Muscle of leg (tissue), 11 donors: ENCODE data around the gene ZDHHC15. TPM values are rescaled to one million over a fixed set of nuclear protein-coding genes. Genes with fewer than 3 reads are reported as not detected.
"Not testable (repeated sequence)": the region's sequence is repeated elsewhere in the genome, so short reads cannot be mapped to it uniquely, and the experiment has no call there.

Source experiments
- DNase-seq: peaks from one replicate; pipeline ENCODE4 v3.0.0; 2013
- H3K27ac ChIP-seq: one replicate; pipeline ENCODE4 v1.5.1; 2013; ENCODE audit warnings: mild to moderate bottlenecking, low read length, control low read depth
- H3K27me3 ChIP-seq: one replicate; pipeline ENCODE4 v1.6.1; 2013; ENCODE audit warnings: low read length; ENCODE audit not compliant: control insufficient read depth, insufficient read depth
- H3K36me3 ChIP-seq: one replicate; pipeline ENCODE4 v1.6.1; 2013; ENCODE audit warnings: low read length; ENCODE audit not compliant: control insufficient read depth, insufficient read depth
- H3K4me1 ChIP-seq: one replicate; pipeline ENCODE4 v1.6.1; 2013; ENCODE audit warnings: low read length; ENCODE audit not compliant: control insufficient read depth, insufficient read depth
- H3K4me3 ChIP-seq: one replicate; pipeline ENCODE4 v1.5.1; 2013; ENCODE audit warnings: low read length, control low read depth
- H3K9me3 ChIP-seq: replicated peaks from 2 replicates; pipeline ENCODE4 v1.6.1; 2013; ENCODE audit warnings: low read depth, low read length; ENCODE audit not compliant: control insufficient read depth
- WGBS: methylation state at CpG from one replicate; pipeline ENCODE4 v1.1.5; 2013; ENCODE audit warnings: missing lambda C conversion rate; ENCODE audit not compliant: insufficient coverage; 5-methylcytosine and 5-hydroxymethylcytosine counted together
- polyA plus RNA-seq, 8 donors: library from polyadenylated mRNA; unstranded; fragments of 120-200 nt; gene quantifications; one replicate each; pipeline versions ENCODE4 v1.2.1 to v1.2.3, GENCODE V29; 2013; ENCODE audit warnings: inconsistent platforms in 1 of 8, low replicate concordance in 1 of 8; ENCODE audit not compliant: insufficient read length in 8 of 8, insufficient read depth in 1 of 8
- total RNA-seq: library from RNA; stranded (reverse); fragments of 120-200 nt; gene quantifications from one replicate; pipeline ENCODE4 v1.2.4, GENCODE V29; 2013

ZDHHC15 gene
- total and polyA plus RNA-seq, 9 donors: 2.8 to 5.3 (median 4.1) TPM

DNA sequence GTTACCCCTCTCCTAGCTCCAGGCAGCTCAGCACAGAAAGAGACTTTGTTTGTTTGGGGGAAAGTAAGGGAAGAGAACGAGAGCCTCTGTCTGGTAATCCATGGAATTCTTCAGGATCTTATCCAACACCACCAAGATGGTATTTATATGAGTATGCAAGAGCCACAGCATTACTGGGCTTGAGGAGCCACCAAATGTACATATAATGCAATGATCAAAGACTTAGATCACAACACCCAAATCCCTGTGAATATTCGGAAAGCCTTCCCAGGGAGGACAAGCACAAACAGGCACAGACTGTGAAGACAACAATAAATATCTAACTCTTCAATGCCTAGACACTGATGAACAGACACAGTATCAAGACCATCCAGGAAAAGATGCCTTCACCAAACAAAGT lies 132.4 kb downstream of the ZDHHC15 start:
- Histone ChIP-seq H3K9me3 (peaks cover 4% of the 10 kb centered on the region), H3K4me1 (no peaks in the 10 kb centered on the region), H3K27me3 (no peaks in the 10 kb centered on the region), H3K36me3 (no peaks in the 10 kb centered on the region), H3K4me3 (no peak overlapping the region), H3K27ac (no peak overlapping the region)
- no peak for DNase-seq
- WGBS: 88% methylated on average over 1 of the region's 2 CpGs

DNA sequence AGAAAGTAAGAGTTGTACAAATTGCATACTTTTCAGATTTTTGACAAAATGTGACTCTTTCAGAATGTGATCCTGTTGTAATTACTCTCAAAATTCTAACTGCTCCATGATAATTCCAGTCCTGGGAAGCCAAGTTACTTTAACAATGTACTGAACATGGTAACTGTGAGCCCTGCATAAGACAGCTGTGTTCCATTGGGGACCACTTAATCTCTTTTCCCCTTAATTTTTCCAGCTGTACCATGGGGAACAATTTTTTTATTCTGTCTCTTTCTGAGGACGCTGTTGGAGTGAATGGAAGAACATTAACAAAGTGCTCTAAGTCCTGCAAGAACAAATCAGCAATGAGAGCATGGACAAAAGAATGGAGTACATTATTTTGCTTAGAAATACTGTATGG lies 153.1 kb downstream of the ZDHHC15 start:
- H3K4me3 ChIP-seq: no peak overlapping the region
- H3K4me1 ChIP-seq: no peaks in the 10 kb centered on the region
- DNase-seq: no peak
- H3K9me3 ChIP-seq: no peaks in the 10 kb centered on the region
- no peaks in the 10 kb centered on the region for H3K27me3 ChIP-seq
- no peak overlapping the region for H3K27ac ChIP-seq
- no peaks in the 10 kb centered on the region for H3K36me3 ChIP-seq
- no CpG with 5 or more reads among the region's 1 CpG for WGBS

DNA sequence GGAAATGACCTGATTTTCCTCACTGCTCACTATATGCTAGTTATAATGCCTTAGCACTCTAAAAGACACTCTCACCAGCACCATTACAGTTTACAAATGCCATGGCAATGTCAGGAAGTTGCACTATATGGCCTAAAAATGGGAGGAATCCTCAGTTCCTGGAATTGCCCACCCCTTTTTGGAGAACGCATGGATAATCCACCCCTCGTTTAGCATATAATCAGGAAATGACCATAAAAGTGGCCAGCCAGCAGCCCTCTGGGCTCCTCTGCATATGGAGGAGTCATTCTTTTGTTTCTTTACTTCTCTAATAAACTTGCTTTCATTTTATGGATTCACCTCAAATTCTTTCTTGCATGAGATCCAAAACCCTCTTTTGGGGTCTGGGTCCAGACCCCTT lies 156.0 kb downstream of the ZDHHC15 start:
- WGBS: 83% methylated on average over 2 of the region's 2 CpGs
- peaks cover 2% of the 10 kb centered on the region for H3K27me3 ChIP-seq
- H3K27ac ChIP-seq: no peak overlapping the region
- DNase-seq: no peak
- no peaks in the 10 kb centered on the region for H3K9me3 ChIP-seq
- H3K4me3 ChIP-seq: no peak overlapping the region
- no peaks in the 10 kb centered on the region for H3K36me3 ChIP-seq
- no peaks in the 10 kb centered on the region for H3K4me1 ChIP-seq

DNA sequence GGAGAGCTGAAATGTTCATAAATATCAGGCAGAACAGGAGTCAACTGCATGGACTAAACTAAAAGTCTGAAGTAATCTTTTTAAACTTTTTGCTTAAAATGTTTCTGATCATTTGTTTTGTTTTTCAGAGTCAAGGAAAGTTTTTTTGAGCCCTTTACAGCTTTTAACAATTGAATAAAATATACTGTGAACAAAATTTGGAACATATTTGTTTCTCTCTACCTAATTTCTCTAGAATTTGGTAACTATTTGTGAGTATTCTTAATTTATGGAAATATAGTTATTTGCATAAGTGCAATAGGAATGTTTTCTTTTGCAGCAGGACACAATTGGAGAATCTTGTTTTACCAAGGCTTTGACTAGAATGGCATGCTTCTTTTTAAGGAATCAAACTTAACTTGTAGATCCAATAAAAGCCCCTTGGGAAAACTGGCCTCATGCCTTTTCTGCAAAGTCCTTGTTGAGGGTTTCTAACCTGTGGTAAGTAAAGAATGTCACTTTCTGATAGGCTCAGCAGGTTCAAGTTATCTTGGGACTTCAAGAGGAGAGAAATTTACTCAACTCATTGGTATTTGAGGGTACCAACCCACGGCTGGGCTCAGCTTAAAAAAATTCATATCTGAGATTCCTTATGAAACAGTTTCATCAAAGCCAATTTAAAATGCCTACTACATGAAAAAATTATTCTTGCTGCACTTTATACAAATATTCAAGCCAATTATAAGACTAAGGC lies 157.4 kb downstream of the ZDHHC15 start:
- Histone ChIP-seq H3K27ac (no peak overlapping the region), H3K4me3 (no peak overlapping the region), H3K4me1 (no peaks in the 10 kb centered on the region), H3K9me3 (no peaks in the 10 kb centered on the region), H3K36me3 (no peaks in the 10 kb centered on the region), H3K27me3 (peaks cover 2% of the 10 kb centered on the region)
- WGBS: no CpG with 5 or more reads among the region's 1 CpG
- no peak for DNase-seq

DNA sequence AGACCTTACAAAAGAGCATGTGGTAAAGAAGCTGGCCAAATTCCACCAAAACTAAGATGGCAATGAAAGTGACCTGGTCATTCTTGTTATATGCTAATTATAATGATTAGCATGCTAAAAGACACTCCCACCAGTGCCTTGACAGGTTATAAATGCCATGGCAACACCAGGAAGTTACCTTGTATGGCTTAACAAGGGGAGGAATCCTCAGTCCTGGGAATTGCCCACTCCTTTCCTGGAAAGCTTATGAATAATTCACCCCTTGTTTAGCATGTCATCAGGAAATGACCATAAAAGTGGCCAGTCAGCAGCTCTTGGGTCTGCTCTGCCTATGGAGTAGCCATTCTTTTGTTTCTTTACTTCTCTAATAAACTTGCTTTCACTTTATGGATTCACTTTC lies 161.0 kb downstream of the ZDHHC15 start:
- Histone ChIP-seq H3K9me3 (no peaks in the 10 kb centered on the region), H3K27ac (no peak overlapping the region), H3K4me3 (no peak overlapping the region), H3K36me3 (no peaks in the 10 kb centered on the region), H3K27me3 (peaks cover 2% of the 10 kb centered on the region), H3K4me1 (no peaks in the 10 kb centered on the region)
- no peak for DNase-seq

DNA sequence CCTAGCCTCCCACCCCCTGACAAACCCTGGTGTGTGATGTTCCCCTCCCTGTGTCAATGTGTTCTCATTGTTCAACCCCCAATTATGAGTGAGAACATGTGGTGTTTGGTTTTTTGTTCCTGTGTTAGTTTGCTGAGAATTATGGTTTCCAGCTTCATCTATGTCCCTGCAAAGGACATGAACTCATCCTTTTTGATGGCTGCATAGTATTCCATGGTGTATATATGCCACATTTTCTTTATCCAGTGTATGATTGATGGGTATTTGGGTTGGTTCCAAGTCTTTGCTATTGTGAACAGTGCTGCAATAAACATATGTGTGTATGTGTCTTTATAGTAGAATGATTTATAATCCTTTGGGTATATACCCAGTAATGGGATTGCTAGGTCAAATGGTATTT lies 174.2 kb downstream of the ZDHHC15 start:
- H3K4me1 ChIP-seq, H3K4me3 ChIP-seq, H3K27me3 ChIP-seq, H3K36me3 ChIP-seq, H3K9me3 ChIP-seq, DNase-seq, H3K27ac ChIP-seq: not testable (repeated sequence)

DNA sequence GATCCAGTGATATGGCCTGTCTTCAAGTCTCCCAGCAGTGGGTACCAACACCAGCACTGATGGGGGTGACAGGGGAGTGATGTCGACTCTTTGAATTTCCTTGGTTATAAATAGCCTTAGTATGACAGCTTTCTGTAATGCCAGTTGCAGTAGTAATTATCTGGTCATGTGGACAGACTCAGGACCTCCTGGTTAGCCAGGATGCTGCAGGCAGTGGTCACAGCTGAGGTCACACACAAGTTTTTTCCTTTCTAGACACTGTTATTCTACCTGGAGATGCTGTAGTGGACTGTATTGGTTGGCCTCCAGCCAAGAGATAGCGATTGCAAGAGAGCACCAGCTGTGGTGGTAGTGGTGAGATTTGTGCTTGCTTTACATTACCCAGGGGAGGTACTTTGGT lies 185.3 kb downstream of the ZDHHC15 start:
- no peak overlapping the region for H3K27ac ChIP-seq
- H3K27me3 ChIP-seq: no peaks in the 10 kb centered on the region
- WGBS: 32% methylated on average over 2 of the region's 2 CpGs
- no peak for DNase-seq
- no peak overlapping the region for H3K4me3 ChIP-seq
- no peaks in the 10 kb centered on the region for H3K36me3 ChIP-seq
- no peaks in the 10 kb centered on the region for H3K4me1 ChIP-seq
- H3K9me3 ChIP-seq: peaks cover 11% of the 10 kb centered on the region

DNA sequence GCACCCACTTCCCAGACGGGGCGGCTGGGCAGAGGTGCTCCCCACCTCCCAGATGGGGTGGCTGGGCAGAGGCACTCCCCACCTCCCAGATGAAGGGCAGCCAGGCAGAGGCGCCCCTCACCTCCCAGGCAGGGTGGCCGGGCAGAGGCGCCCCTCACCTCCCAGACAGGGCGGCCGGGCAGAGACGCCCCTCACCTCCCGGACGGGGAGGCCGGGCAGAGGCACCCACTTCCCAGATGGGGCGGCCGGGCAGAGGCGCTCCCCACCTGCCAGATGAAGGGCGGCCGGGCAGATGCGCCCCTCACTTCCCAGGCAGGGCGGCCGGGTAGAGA lies 187.7 kb downstream of the ZDHHC15 start:
- no peaks in the 10 kb centered on the region for H3K27me3 ChIP-seq
- peaks cover 15% of the 10 kb centered on the region for H3K9me3 ChIP-seq
- H3K4me1 ChIP-seq: no peaks in the 10 kb centered on the region
- no peak overlapping the region for H3K4me3 ChIP-seq
- H3K27ac ChIP-seq: no peak overlapping the region
- no peaks in the 10 kb centered on the region for H3K36me3 ChIP-seq
- DNase-seq: no peak
- whole genome bisulfite sequencing: 98% methylated on average over 7 of the region's 19 CpGs

DNA sequence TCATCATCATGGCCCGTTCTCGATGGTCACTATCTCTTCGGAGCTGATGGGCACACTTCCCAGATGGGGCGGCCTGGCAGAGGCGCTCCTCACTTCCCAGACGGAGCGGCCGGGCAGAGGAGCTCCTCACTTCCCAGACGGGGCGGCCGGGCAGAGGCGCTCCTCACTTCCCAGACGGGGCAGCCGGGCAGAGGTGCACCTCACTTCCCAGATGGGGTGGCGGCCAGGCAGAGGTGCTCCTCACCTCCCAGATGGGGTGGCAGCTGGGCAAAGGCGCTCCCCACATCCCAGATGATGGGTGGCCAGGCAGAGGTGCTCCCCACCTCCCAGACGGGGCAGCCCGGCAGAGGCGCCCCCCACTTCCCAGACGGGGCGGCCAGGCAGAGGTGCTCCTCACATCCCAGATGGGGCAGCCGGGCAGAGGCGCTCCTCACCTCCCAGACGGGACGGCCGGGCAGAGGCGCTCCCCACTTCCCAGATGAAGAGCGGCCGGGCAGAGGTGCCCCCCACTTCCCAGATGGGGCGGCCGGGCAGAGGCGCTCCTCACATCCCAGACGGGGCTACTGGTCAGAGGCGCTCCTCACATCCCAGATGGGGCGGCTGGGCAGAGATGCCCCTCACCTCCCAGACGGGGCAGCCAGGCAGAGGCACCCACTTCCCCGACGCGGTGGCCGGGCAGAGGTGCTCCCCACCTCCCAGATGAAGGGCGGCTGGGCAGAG lies 188.3 kb downstream of the ZDHHC15 start:
- not testable (repeated sequence) for H3K27ac ChIP-seq, DNase-seq, H3K36me3 ChIP-seq, H3K27me3 ChIP-seq, H3K4me3 ChIP-seq, H3K4me1 ChIP-seq
- 93% methylated on average over 23 of the region's 41 CpGs for WGBS
- peaks cover 15% of the 10 kb centered on the region for H3K9me3 ChIP-seq

DNA sequence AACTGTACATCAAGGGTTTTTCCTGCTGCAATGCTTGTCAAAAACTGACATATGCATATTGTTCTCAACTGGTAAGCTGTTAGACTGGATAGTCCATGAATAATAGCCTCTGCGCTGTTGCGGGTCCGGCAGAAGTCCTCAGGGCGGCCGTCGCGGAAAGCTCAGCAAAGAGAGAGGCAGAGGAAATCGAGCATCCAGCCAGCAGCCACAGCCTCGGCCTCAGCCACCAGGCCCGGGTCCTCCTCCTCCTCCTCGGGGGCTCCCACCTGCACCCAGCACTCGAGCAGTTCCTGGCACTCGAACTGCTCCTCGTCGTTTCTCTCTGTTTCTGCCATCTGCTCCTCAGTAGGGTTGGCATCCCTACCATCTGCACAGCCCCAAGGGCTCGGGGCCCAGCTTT lies 195.2 kb downstream of the ZDHHC15 start:
- Histone ChIP-seq H3K9me3 (peaks cover 5% of the 10 kb centered on the region), H3K4me1 (no peaks in the 10 kb centered on the region), H3K4me3 (no peak overlapping the region), H3K27me3 (no peaks in the 10 kb centered on the region), H3K36me3 (no peaks in the 10 kb centered on the region), H3K27ac (no peak overlapping the region)
- no peak for DNase-seq
- 92% methylated on average over 15 of the region's 16 CpGs for WGBS
